Lung (tissue), 12 donors: ENCODE data around the gene AVP. TPM values are rescaled to one million over a fixed set of nuclear protein-coding genes. Genes with fewer than 3 reads are reported as not detected.

Source experiments
- ATAC-seq: fragments of 200-7000 bp; cut with Tn5 transposase; one replicate; pipeline ENCODE4 v1.9.1; 2020; ENCODE audit warnings: moderate number of reproducible peaks; ENCODE audit not compliant: insufficient read depth, low FRiP score
- DNase-seq, 3 donors: peaks; one replicate each; pipeline ENCODE4 v3.0.0-alpha.2; 2013 to 2017
- H3K27ac ChIP-seq, 2 donors: one replicate each; pipeline ENCODE4 v1.5.1; 2013; ENCODE audit warnings: mild to moderate bottlenecking in 2 of 2, moderate library complexity in 2 of 2, control low read depth in 1 of 2, inconsistent platforms in 1 of 2, low read depth in 1 of 2, low read length in 1 of 2
- H3K27me3 ChIP-seq, 3 donors: one replicate each; pipeline ENCODE4 v1.5.1; 2013; ENCODE audit warnings: low read length in 2 of 3; ENCODE audit not compliant: control insufficient read depth in 3 of 3, insufficient read depth in 3 of 3
- H3K36me3 ChIP-seq, 4 donors: one replicate each; pipeline ENCODE4 v1.5.1; 2013; ENCODE audit warnings: low read length in 4 of 4, mild to moderate bottlenecking in 1 of 4, moderate library complexity in 1 of 4; ENCODE audit not compliant: control insufficient read depth in 4 of 4, insufficient read depth in 4 of 4
- H3K4me1 ChIP-seq, 5 donors: one replicate each; pipeline ENCODE4 v1.5.1; 2013; ENCODE audit warnings: low read length in 5 of 5, mild to moderate bottlenecking in 2 of 5, moderate library complexity in 1 of 5; ENCODE audit not compliant: control insufficient read depth in 5 of 5, insufficient read depth in 5 of 5
- H3K4me3 ChIP-seq: one replicate; pipeline ENCODE4 v1.5.1; 2013; ENCODE audit warnings: mild to moderate bottlenecking, control low read depth, moderate library complexity
- H3K9ac ChIP-seq, 2 donors: one replicate each; pipeline ENCODE4 v1.5.1; 2013; ENCODE audit warnings: low read length in 2 of 2, control low read depth in 1 of 2; ENCODE audit not compliant: insufficient read depth in 1 of 2
- H3K9me3 ChIP-seq, 4 donors: one replicate each; pipeline ENCODE4 v1.5.1; 2013; ENCODE audit warnings: low read length in 3 of 4, mild to moderate bottlenecking in 1 of 4, moderate library complexity in 1 of 4; ENCODE audit not compliant: control insufficient read depth in 4 of 4, insufficient read depth in 3 of 4
- WGBS, 2 donors: extraction: QIAGEN DNeasy Blood & Tissue Kit; methylation state at CpG; one replicate each; pipeline ENCODE4 v1.1.7; 2013; 5-methylcytosine and 5-hydroxymethylcytosine counted together
- polyA plus RNA-seq, 2 donors: library from polyadenylated mRNA; stranded (reverse); fragments of 200-250 nt; gene quantifications; one replicate each; pipeline ENCODE4 v1.2.1, GENCODE V29; 2013
- total RNA-seq, 2 donors: library from RNA; depleted of rRNA in 1 of 2; stranded (reverse); fragments of >200 nt in 1 of 2; gene quantifications; one replicate each; pipeline ENCODE4 v1.2.1, GENCODE V29; 2014 to 2021
- TF ChIP-seq, protein P1 (sequence below): IDR thresholded peaks from 2 replicates; pipeline ENCODE4 v1.5.1; 2012; ENCODE audit warnings: mild to moderate bottlenecking; ENCODE audit errors: control extremely low read depth, extremely low read depth
- donor health status: control.
- donor health status: control.
- donor health status: Bipolar disorder and iron deficiency.
- donor health status: healthy.
- donor health status: DM: yes; HTN: yes; CAD: no.

AVP gene
- total and polyA plus RNA-seq, 4 donors: not detected

- peaks cover 0 to 22% (median 15%) of the 10 kb centered on the region in 3 donors for H3K27me3 ChIP-seq
- H3K9ac ChIP-seq: no peak overlapping the region
- H3K36me3 ChIP-seq: no peaks in the 10 kb centered on the region
- DNase-seq (no peak), ATAC-seq (no peak)
- H3K4me3 ChIP-seq: peak overlapping the region; percentile 30
- H3K9me3 ChIP-seq: peaks cover 0 to 1% (median 0%) of the 10 kb centered on the region in 4 donors
- no peak overlapping the region for H3K27ac ChIP-seq
- WGBS, 2 donors: 78 to 79% methylated on average over 22 of the region's 22 CpGs
- TF ChIP-seq, protein P1, sequence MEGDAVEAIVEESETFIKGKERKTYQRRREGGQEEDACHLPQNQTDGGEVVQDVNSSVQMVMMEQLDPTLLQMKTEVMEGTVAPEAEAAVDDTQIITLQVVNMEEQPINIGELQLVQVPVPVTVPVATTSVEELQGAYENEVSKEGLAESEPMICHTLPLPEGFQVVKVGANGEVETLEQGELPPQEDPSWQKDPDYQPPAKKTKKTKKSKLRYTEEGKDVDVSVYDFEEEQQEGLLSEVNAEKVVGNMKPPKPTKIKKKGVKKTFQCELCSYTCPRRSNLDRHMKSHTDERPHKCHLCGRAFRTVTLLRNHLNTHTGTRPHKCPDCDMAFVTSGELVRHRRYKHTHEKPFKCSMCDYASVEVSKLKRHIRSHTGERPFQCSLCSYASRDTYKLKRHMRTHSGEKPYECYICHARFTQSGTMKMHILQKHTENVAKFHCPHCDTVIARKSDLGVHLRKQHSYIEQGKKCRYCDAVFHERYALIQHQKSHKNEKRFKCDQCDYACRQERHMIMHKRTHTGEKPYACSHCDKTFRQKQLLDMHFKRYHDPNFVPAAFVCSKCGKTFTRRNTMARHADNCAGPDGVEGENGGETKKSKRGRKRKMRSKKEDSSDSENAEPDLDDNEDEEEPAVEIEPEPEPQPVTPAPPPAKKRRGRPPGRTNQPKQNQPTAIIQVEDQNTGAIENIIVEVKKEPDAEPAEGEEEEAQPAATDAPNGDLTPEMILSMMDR: no peak
- H3K4me1 ChIP-seq: peaks cover 0 to 15% (median 0%) of the 10 kb centered on the region in 5 donors
These were observed 11.8 kb downstream of the AVP start for GRCh38 chr20:3072530-3073250.

DNA sequence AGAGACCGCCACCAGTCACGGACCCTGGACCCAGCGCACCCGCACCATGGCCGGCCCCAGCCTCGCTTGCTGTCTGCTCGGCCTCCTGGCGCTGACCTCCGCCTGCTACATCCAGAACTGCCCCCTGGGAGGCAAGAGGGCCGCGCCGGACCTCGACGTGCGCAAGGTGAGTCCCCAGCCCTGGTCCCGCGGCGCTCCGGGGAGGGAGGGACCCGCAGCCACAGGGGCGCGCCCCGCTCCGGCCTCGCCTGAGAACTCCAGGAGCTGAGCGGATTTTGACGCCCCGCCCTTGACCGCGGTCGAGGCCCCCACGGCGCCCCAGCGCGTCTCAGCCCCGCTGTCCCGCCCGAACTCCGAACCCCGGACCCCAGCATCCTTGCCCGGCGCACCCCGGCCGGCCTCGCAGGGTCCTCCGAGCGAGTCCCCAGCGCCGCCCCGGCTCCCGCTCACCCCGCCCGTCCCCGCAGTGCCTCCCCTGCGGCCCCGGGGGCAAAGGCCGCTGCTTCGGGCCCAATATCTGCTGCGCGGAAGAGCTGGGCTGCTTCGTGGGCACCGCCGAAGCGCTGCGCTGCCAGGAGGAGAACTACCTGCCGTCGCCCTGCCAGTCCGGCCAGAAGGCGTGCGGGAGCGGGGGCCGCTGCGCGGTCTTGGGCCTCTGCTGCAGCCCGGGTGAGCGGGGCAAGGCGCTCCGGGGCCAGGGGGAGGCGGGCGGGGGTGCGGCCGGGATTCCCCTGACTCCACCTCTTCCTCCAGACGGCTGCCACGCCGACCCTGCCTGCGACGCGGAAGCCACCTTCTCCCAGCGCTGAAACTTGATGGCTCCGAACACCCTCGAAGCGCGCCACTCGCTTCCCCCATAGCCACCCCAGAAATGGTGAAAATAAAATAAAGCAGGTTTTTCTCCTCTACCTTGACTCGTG, 12.7 kb downstream of the AVP start, which contains the start of gene OXT:
TSS of gene OXT (plus strand) at position 11 of the 920 bp plus-strand sequence. CDS start at position 47, 36 bp downstream.
- Histone ChIP-seq H3K36me3 (no peaks in the 10 kb centered on the region), H3K27ac (no peak within 1 kb of the TSS), H3K27me3 (peaks cover 0 to 22% (median 15%) of the 10 kb centered on the region in 3 donors), H3K9ac (no peak within 1 kb of the TSS), H3K9me3 (peaks cover 0 to 1% (median 0%) of the 10 kb centered on the region in 4 donors), H3K4me3 (peak within 1 kb of the TSS; percentile 30), H3K4me1 (peaks cover 0 to 14% (median 0%) of the 10 kb centered on the region in 5 donors)
- ATAC-seq (peak; percentile 59), DNase-seq (peak in 2 of 3 donors; percentile 29 to 35)
- 7 to 9% methylated on average over 57 to 95 of the region's 95 CpGs for WGBS, 2 donors
- TF ChIP-seq, protein P1: no peak

GRCh38 chr20:3071266-3071609, 13.3 kb downstream of the AVP start:
- 55 to 72% methylated on average over 14 to 16 of the region's 16 CpGs for WGBS, 2 donors
- DNase-seq: no peak
- Histone ChIP-seq H3K4me1 (peaks cover 0 to 13% (median 0%) of the 10 kb centered on the region in 5 donors), H3K36me3 (no peaks in the 10 kb centered on the region), H3K27me3 (peaks cover 0 to 22% (median 15%) of the 10 kb centered on the region in 3 donors), H3K9me3 (peaks cover 0 to 1% (median 0%) of the 10 kb centered on the region in 4 donors), H3K9ac (no peak overlapping the region), H3K4me3 (no peak overlapping the region), H3K27ac (no peak overlapping the region)
- no peak for ATAC-seq
- TF ChIP-seq, protein P1: no peak
